ENCODE data around the gene DOCK8.

DNA sequence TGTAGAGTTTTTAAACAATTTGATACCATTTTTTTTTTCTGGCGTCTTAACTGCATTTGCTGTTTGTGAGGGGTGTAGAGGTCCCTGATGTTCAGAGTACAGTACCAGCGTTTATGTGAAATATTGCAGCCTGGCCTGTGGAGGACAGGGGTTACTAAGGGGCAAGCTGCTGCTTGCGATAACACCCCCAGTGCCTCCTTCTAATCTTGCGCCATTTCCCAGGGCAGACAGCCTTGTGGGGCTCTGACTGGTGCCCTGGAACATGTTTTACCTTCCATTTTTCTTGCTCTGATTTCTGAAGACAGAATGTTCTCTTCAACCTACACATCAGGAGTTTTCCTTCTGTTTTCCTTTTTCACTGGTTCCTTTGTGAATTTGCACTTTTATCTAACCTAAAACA, 142.9 kb downstream of the DOCK8 start:
- no peak for TF ChIP-seq EZH2 (IDR thresholded peaks at IDR 0.05; ENCODE audit: borderline replicate concordance, control insufficient read depth, low read depth, low read length)
- no peak for TF ChIP-seq RCOR1 (conservative IDR thresholded peaks at IDR 0.05; ENCODE audit: low read depth, low read length)
- TF ChIP-seq ZBED1 (IDR thresholded peaks at IDR 0.05; ENCODE audit: borderline replicate concordance) = no peak
- TF ChIP-seq HDAC6 (IDR thresholded peaks at IDR 0.05; ENCODE audit: unreplicated experiment) = no peak
- TF ChIP-seq SIX5 (IDR thresholded peaks at IDR 0.05; ENCODE audit: low read depth, low read length, severe bottlenecking) = no peak
- TF ChIP-seq CHD2 (IDR thresholded peaks at IDR 0.05; ENCODE audit: borderline replicate concordance, low read depth, low read length) = no peak
- TF ChIP-seq, protein P1, sequence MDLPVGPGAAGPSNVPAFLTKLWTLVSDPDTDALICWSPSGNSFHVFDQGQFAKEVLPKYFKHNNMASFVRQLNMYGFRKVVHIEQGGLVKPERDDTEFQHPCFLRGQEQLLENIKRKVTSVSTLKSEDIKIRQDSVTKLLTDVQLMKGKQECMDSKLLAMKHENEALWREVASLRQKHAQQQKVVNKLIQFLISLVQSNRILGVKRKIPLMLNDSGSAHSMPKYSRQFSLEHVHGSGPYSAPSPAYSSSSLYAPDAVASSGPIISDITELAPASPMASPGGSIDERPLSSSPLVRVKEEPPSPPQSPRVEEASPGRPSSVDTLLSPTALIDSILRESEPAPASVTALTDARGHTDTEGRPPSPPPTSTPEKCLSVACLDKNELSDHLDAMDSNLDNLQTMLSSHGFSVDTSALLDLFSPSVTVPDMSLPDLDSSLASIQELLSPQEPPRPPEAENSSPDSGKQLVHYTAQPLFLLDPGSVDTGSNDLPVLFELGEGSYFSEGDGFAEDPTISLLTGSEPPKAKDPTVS (IDR thresholded peaks at IDR 0.05; ENCODE audit: low read depth, low read length) = no peak
- no peak for TF ChIP-seq ZNF274 (IDR thresholded peaks at IDR 0.05; ENCODE audit: insufficient read depth, insufficient read length)
- TF ChIP-seq CTCF (IDR thresholded peaks at IDR 0.05 in 2 of 3, conservative IDR thresholded peaks at IDR 0.05 in 1 of 3; ENCODE audit: control insufficient read depth in 2 of 3, extremely low read depth in 1 of 3, insufficient read depth in 1 of 3, low read depth in 3 of 3, low read length in 3 of 3) = no peak
- no peak for TF ChIP-seq SPI1 (IDR thresholded peaks at IDR 0.05; ENCODE audit: borderline replicate concordance, insufficient read depth, low read depth, low read length)

Data from GM12878 (cell line).